HepG2 (cell line): ENCODE measurements around the gene MYH3. TPM values are rescaled to one million over a fixed set of nuclear protein-coding genes. Genes with fewer than 3 reads are reported as not detected.
"Not testable (repeated sequence)": the region's sequence is repeated elsewhere in the genome, so short reads cannot be mapped to it uniquely, and the experiment has no call there.

Experiments
- ATAC-seq: fragments of 200-7000 bp; cut with Tn5 transposase; 3 replicates; pipeline ENCODE4 v1.9.1; 2020; ENCODE audit warnings: mild to moderate bottlenecking, moderate library complexity
- BruUV-seq: library from RNA; stranded (reverse); fragments of 400-500 nt; replicated peaks from 2 replicates; lab custom pipeline; 2021; lab: Mats Ljungman, UMichigan
- CTCF ChIA-PET: fragments of 300-600 bp; formaldehyde crosslinking; extraction: SDS; loops from one replicate; lab custom pipeline; 2021; ENCODE audit warnings: low total read pairs, inconsistent platforms, low intra/inter-chr PET ratio; lab: Yijun Ruan, JAX
- POLR2A ChIA-PET: fragments of 350-600 bp; sonication (Branson Sonifier 250); formaldehyde crosslinking; loops from one replicate; lab custom pipeline; 2020; ENCODE audit warnings: antibody characterized with exemption, inconsistent platforms; lab: Yijun Ruan, JAX
- DNase-seq: peaks from one replicate; pipeline ENCODE4 v3.0.0-alpha.2; 2015; ENCODE audit warnings: low spot score
- FAIRE-seq: peaks from 3 replicates; lab custom pipeline; 2011; peaks lifted over from hg19 to GRCh38; lab: Jason Lieb, UNC
- H2AFZ ChIP-seq: one replicate; pipeline ENCODE4 v1.6.1; 2011; ENCODE audit warnings: low read length, inconsistent platforms
- H3K27ac ChIP-seq: fragments of 300-600 bp; 3 replicates; pipeline ENCODE4 v1.8.0; 2011; ENCODE audit warnings: mixed run types, mild to moderate bottlenecking, mixed read lengths, low read length, inconsistent platforms; ENCODE audit not compliant: insufficient read depth; ENCODE audit errors: extremely low read length
- H3K27me3 ChIP-seq, 2 experiments: fragments of 200-600 bp in 1 of 2; 2 replicates in 1 of 2; 3 replicates in 1 of 2; pipeline versions ENCODE4 v1.6.0 to v1.8.0; 2011; ENCODE audit warnings: low read length in 2 of 2, mild to moderate bottlenecking in 2 of 2, moderate library complexity in 2 of 2, inconsistent platforms in 1 of 2; ENCODE audit not compliant: insufficient read depth in 2 of 2, control insufficient read depth in 1 of 2
- H3K36me3 ChIP-seq, 2 experiments: fragments of 200-600 bp in 1 of 2; replicated peaks in 1 of 2; 2 replicates in 1 of 2; 3 replicates in 1 of 2; pipeline versions ENCODE4 v1.5.1 to v1.8.0; 2011; ENCODE audit warnings: low read length in 2 of 2, inconsistent platforms in 1 of 2; ENCODE audit not compliant: insufficient read depth in 2 of 2, control insufficient read depth in 1 of 2
- H3K4me1 ChIP-seq: 2 replicates; pipeline ENCODE4 v1.5.1; 2012; ENCODE audit warnings: low read length, inconsistent platforms; ENCODE audit not compliant: insufficient read depth
- H3K4me2 ChIP-seq: 2 replicates; pipeline ENCODE4 v1.6.0; 2011; ENCODE audit warnings: low read depth, low read length, inconsistent platforms
- H3K4me3 ChIP-seq, 3 experiments: fragments of 200-600 bp in 1 of 3; sonication (generic), shearing (Covaris generic) in 1 of 3; replicated peaks in 1 of 3; 2 replicates each; pipeline ENCODE4 v1.5.1; 2011 to 2016; ENCODE audit warnings: low read length in 3 of 3, inconsistent platforms in 2 of 3, low read depth in 2 of 3, mild to moderate bottlenecking in 2 of 3, control low read depth in 1 of 3, mixed read lengths in 1 of 3; ENCODE audit not compliant: insufficient read depth in 1 of 3
- H3K79me2 ChIP-seq: one replicate; pipeline ENCODE4 v1.6.1; 2011; ENCODE audit warnings: low read length, inconsistent platforms; ENCODE audit not compliant: insufficient read depth
- H3K9ac ChIP-seq: 2 replicates; pipeline ENCODE4 v1.6.0; 2011; ENCODE audit warnings: mild to moderate bottlenecking, low read depth, low read length, inconsistent platforms; ENCODE audit not compliant: insufficient read depth
- H3K9me3 ChIP-seq: 2 replicates; pipeline ENCODE4 v1.5.1; 2012; ENCODE audit warnings: mild to moderate bottlenecking, low read length
- H4K20me1 ChIP-seq: 2 replicates; pipeline ENCODE4 v1.6.0; 2011; ENCODE audit warnings: inconsistent platforms, mild to moderate bottlenecking, low read length, moderate library complexity; ENCODE audit not compliant: insufficient read depth
- CSRNP2 ChIP-seq: sonication (generic); formaldehyde crosslinking; conservative IDR thresholded peaks from 2 replicates; pipeline ENCODE4 v1.8.0; 2022; ENCODE audit warnings: low read depth, missing genetic modification reagents
- IRX3 ChIP-seq: sonication (generic); formaldehyde crosslinking; IDR thresholded peaks from 2 replicates; pipeline ENCODE4 v1.8.1; 2023; ENCODE audit warnings: mild to moderate bottlenecking, low read depth, missing genetic modification reagents, borderline replicate concordance
- JDP2 ChIP-seq: sonication (generic); formaldehyde crosslinking; IDR thresholded peaks from 2 replicates; pipeline ENCODE4 v1.8.1; 2022; ENCODE audit warnings: missing genetic modification reagents, borderline replicate concordance
- PHF21A ChIP-seq: sonication (generic); formaldehyde crosslinking; IDR thresholded peaks from 2 replicates; pipeline ENCODE4 v1.5.0; 2020; ENCODE audit warnings: mild to moderate bottlenecking, missing genetic modification reagents
- ZBTB38 ChIP-seq: sonication (generic); formaldehyde crosslinking; IDR thresholded peaks from 2 replicates; pipeline ENCODE4 v1.5.1; 2020; ENCODE audit warnings: mild to moderate bottlenecking, missing genetic modification reagents
- WGBS: methylation state at CpG from one replicate; pipeline ENCODE4 v1.1.6; 2017; ENCODE audit warnings: low lambda C conversion rate; 5-methylcytosine and 5-hydroxymethylcytosine counted together
- in situ Hi-C: cut with HindIII; loops from 2 replicates; pipeline ENCODE4 v1.10.0; 2017; ENCODE audit warnings: low pct_unique_long_range_greater_than_20kb; ENCODE audit not compliant: extremely low pct_ligation_motif_present
- intact Hi-C: fragments of 100-400 bp; cut with micrococcal nuclease; formaldehyde crosslinking; loops from one replicate; pipeline ENCODE4 v1.10.0; 2022; ENCODE audit not compliant: unreplicated experiment
- polyA plus RNA-seq, 8 experiments: library from polyadenylated mRNA; depleted of rRNA in 3 of 8; stranded (reverse) in 7 of 8; unstranded in 1 of 8; fragments of >200 nt; fragmentation: Illumina TruSeq in 4 of 8; extraction: Trizol in 4 of 8; gene quantifications; 2 replicates each; pipeline versions ENCODE4 v1.2.1 to v1.2.3, GENCODE V29; 2011 to 2016; ENCODE audit warnings: low read depth in 4 of 8, missing spikeins in 1 of 8, mixed read lengths in 1 of 8; ENCODE audit not compliant: insufficient read depth in 1 of 8
- total RNA-seq, 5 experiments: library from RNA; depleted of rRNA; stranded (reverse); fragments of >200 nt; fragmentation: Illumina TruSeq; extraction: Trizol; gene quantifications; 2 replicates each; pipeline ENCODE4 v1.2.3, GENCODE V29; 2016; ENCODE audit warnings: low read depth in 1 of 5

The MYH3 gene
- total and polyA plus RNA-seq, 2 of the 13 experiments (the other 11 are each of a cell fraction or from before 2014, with no cell fraction given) = 2.5 to 4.5 TPM

GRCh38 chr17:10697092-10698081 lies 40.3 kb upstream of the MYH3 start, which contains the start of the genes ADPRM and SCO1 (continued):
- TF ChIP-seq PHF21A (CRISPR knock-in tag) (peak; percentile 90), JDP2 (CRISPR knock-in tag) (no peak), IRX3 (CRISPR knock-in tag) (no peak), CSRNP2 (no peak)

GRCh38 chr17:10695875-10696407 lies 38.8 kb upstream of the MYH3 start:
- H4K20me1 ChIP-seq, BruUV-seq, H3K27ac ChIP-seq, H3K27me3 ChIP-seq, CTCF ChIA-PET, H2AFZ ChIP-seq, in situ Hi-C loops, FAIRE-seq, DNase-seq, H3K9me3 ChIP-seq, ATAC-seq, POLR2A ChIA-PET: not testable (repeated sequence)
- Histone ChIP-seq H3K4me2 (peak overlapping the region; percentile 98), H3K4me1 (peaks cover 29% of the 10 kb centered on the region), H3K79me2 (peaks cover 40% of the 10 kb centered on the region), H3K9ac (peak overlapping the region; percentile 92), H3K4me3 (peak overlapping the region; percentile 89 to 98 (median 96)), H3K36me3 (peaks cover 9 to 34% of the 10 kb centered on the region in 2 experiments)
- intact Hi-C loops = loop anchor here (5.0 kb wide), 1 partner anchor 36 kb away; the partner anchor contains the start of gene TMEM220
- 73% methylated on average over 17 of the region's 17 CpGs for WGBS
- peak; percentile 63; the same call in 1 of the 2 replicates for TF ChIP-seq ZBTB38
- TF ChIP-seq, all 625 proteins: peak for 1; not testable (repeated sequence) for 624
